HEK293T (cell line): Measurements from ENCODE around the gene MAGEF1.

Source experiments
- CTCF ChIA-PET: fragments of 350-600 bp; formaldehyde crosslinking; extraction: SDS; loops from one replicate; lab custom pipeline; 2021; ENCODE audit warnings: antibody characterized with exemption, inconsistent platforms; lab: Yijun Ruan, JAX
- POLR2A ChIA-PET: fragments of 350-600 bp; formaldehyde crosslinking; extraction: SDS; loops from one replicate; lab custom pipeline; 2020; ENCODE audit warnings: antibody characterized with exemption, inconsistent platforms; lab: Yijun Ruan, JAX
- DNase-seq: peaks from one replicate; pipeline ENCODE4 v3.0.0; 2012; ENCODE audit warnings: mixed read lengths; ENCODE audit errors: extremely low spot score
- ARNT ChIP-seq: fragments of 450-650 bp; IDR thresholded peaks from 2 replicates; pipeline ENCODE4 v1.6.1; 2017; ENCODE audit warnings: mild to moderate bottlenecking
- BHLHE40 ChIP-seq: fragments of 450-650 bp; IDR thresholded peaks from 2 replicates; pipeline ENCODE4 v1.6.1; 2016; ENCODE audit warnings: mild to moderate bottlenecking, moderate library complexity, borderline replicate concordance
- CTBP1 ChIP-seq: fragments of 450-650 bp; IDR thresholded peaks from 2 replicates; pipeline ENCODE4 v1.6.1; 2016; ENCODE audit warnings: borderline replicate concordance
- ELF4 ChIP-seq: fragments of 450-650 bp; IDR thresholded peaks from 2 replicates; pipeline ENCODE4 v1.6.1; 2017; ENCODE audit warnings: antibody characterized with exemption
- FOXA1 ChIP-seq: fragments of 450-650 bp; IDR thresholded peaks from 2 replicates; pipeline ENCODE4 v1.6.1; 2016; ENCODE audit warnings: mild to moderate bottlenecking
- FOXK2 ChIP-seq: fragments of 450-650 bp; IDR thresholded peaks from 2 replicates; pipeline ENCODE4 v1.6.1; 2016; ENCODE audit warnings: mild to moderate bottlenecking
- FOXM1 ChIP-seq: fragments of 450-650 bp; IDR thresholded peaks from 2 replicates; pipeline ENCODE4 v1.6.1; 2017; ENCODE audit warnings: mild to moderate bottlenecking, borderline replicate concordance
- HDGF ChIP-seq: fragments of 450-650 bp; IDR thresholded peaks from 2 replicates; pipeline ENCODE4 v1.6.1; 2017; ENCODE audit warnings: antibody characterized with exemption, borderline replicate concordance
- L3MBTL2 ChIP-seq: fragments of 450-650 bp; conservative IDR thresholded peaks from 2 replicates; pipeline ENCODE4 v1.6.1; 2016; ENCODE audit warnings: mild to moderate bottlenecking
- LEF1 ChIP-seq: fragments of 450-650 bp; IDR thresholded peaks from 2 replicates; pipeline ENCODE4 v1.6.1; 2017; ENCODE audit warnings: mild to moderate bottlenecking, borderline replicate concordance
- NFRKB ChIP-seq: fragments of 450-650 bp; IDR thresholded peaks from 2 replicates; pipeline ENCODE4 v1.6.1; 2016; ENCODE audit warnings: mild to moderate bottlenecking, moderate library complexity
- PKNOX1 ChIP-seq: fragments of 450-650 bp; IDR thresholded peaks from 2 replicates; pipeline ENCODE4 v1.6.1; 2016
- SP1 ChIP-seq: fragments of 450-650 bp; IDR thresholded peaks from 2 replicates; pipeline ENCODE4 v1.6.1; 2017
- SUZ12 ChIP-seq: fragments of 450-650 bp; IDR thresholded peaks from 2 replicates; pipeline ENCODE4 v1.6.1; 2016; ENCODE audit warnings: mild to moderate bottlenecking
- TARDBP ChIP-seq: fragments of 450-650 bp; IDR thresholded peaks from 2 replicates; pipeline ENCODE4 v1.6.1; 2016
- ZNF384 ChIP-seq: fragments of 450-650 bp; IDR thresholded peaks from 2 replicates; pipeline ENCODE4 v1.6.1; 2016

Gene MAGEF1

GRCh38 chr3:184737641-184738505 is 26.0 kb upstream of the MAGEF1 start:
- ChIA-PET CTCF (interaction anchor here (0.8 kb wide), 1 partner anchor 177 kb away, joined by 3 read pairs; no protein-coding TSS in a partner anchor), POLR2A (no interaction called here)
- TF ChIP-seq ELF4: no peak
- no peak for TF ChIP-seq ZNF384
- TF ChIP-seq SUZ12: no peak
- TF ChIP-seq LEF1: no peak
- no peak for TF ChIP-seq HDGF
- no peak for TF ChIP-seq L3MBTL2
- TF ChIP-seq NFRKB: no peak
- no peak for TF ChIP-seq CTBP1
- no peak for TF ChIP-seq BHLHE40
- TF ChIP-seq ARNT: no peak
- no peak for TF ChIP-seq TARDBP
- no peak for TF ChIP-seq SP1
- no peak for TF ChIP-seq FOXA1
- TF ChIP-seq FOXK2: no peak
- no peak for TF ChIP-seq PKNOX1
- TF ChIP-seq FOXM1: no peak
- DNase-seq: no peak

GRCh38 chr3:184737063-184737462 is 25.2 kb upstream of the MAGEF1 start:
- no peak for DNase-seq
- TF ChIP-seq FOXA1: no peak
- no peak for TF ChIP-seq CTBP1
- TF ChIP-seq PKNOX1: no peak
- no peak for TF ChIP-seq SUZ12
- TF ChIP-seq ELF4: no peak
- TF ChIP-seq TARDBP: no peak
- no peak for TF ChIP-seq L3MBTL2
- no peak for TF ChIP-seq ZNF384
- no peak for TF ChIP-seq BHLHE40
- TF ChIP-seq HDGF: no peak
- ChIA-PET CTCF (no interaction called here), POLR2A (no interaction called here)

GRCh38 chr3:184734903-184735701 is 23.2 kb upstream of the MAGEF1 start:
- no peak for TF ChIP-seq CTBP1
- ChIA-PET POLR2A (interaction anchor here (0.8 kb wide), 1 partner anchor 23 kb away, joined by 3 read pairs; the partner anchor contains the start of gene MAGEF1), CTCF (interaction anchor here (1.2 kb wide), 1 partner anchor 174 kb away, joined by 3 read pairs; the partner anchor contains the start of gene EPHB3)
- DNase-seq: no peak

- TF ChIP-seq FOXM1 (no peak), PKNOX1 (no peak), FOXK2 (no peak), SP1 (no peak), HDGF (no peak), L3MBTL2 (no peak), CTBP1 (no peak)
- DNase-seq: no peak
- ChIA-PET CTCF (no interaction called here), POLR2A (interaction anchor here (0.8 kb wide), 1 partner anchor 22 kb away, joined by 3 read pairs; the partner anchor contains the start of gene MAGEF1)
These were observed 22.2 kb upstream of the MAGEF1 start for GRCh38 chr3:184733971-184734608.

- ChIA-PET POLR2A (no interaction called here), CTCF (no interaction called here)
- no peak for DNase-seq
- TF ChIP-seq ELF4: no peak
- no peak for TF ChIP-seq NFRKB
- TF ChIP-seq SUZ12: no peak
- no peak for TF ChIP-seq CTBP1
- no peak for TF ChIP-seq FOXK2
- no peak for TF ChIP-seq ZNF384
These were observed 21.3 kb upstream of the MAGEF1 start for GRCh38 chr3:184733181-184733580.

GRCh38 chr3:184731786-184732537 is 20.1 kb upstream of the MAGEF1 start:
- DNase-seq: no peak
- ChIA-PET POLR2A (no interaction called here), CTCF (interaction anchor here (0.7 kb wide), 2 partner anchors 10 to 368 kb away, joined by 3 read pairs; no protein-coding TSS in a partner anchor)
- TF ChIP-seq PKNOX1 (no peak), L3MBTL2 (no peak), FOXA1 (no peak), SUZ12 (no peak), ZNF384 (no peak), CTBP1 (no peak), FOXM1 (no peak), HDGF (no peak), NFRKB (no peak), FOXK2 (no peak), SP1 (no peak), TARDBP (no peak), LEF1 (no peak)
